Left hindlimb (tissue), 1 donor: ENCODE results near the gene OPRL1.

Source experiments
- DNase-seq: peaks from one replicate; pipeline ENCODE4 v3.0.0-alpha.2; 2018

Gene OPRL1

DNA sequence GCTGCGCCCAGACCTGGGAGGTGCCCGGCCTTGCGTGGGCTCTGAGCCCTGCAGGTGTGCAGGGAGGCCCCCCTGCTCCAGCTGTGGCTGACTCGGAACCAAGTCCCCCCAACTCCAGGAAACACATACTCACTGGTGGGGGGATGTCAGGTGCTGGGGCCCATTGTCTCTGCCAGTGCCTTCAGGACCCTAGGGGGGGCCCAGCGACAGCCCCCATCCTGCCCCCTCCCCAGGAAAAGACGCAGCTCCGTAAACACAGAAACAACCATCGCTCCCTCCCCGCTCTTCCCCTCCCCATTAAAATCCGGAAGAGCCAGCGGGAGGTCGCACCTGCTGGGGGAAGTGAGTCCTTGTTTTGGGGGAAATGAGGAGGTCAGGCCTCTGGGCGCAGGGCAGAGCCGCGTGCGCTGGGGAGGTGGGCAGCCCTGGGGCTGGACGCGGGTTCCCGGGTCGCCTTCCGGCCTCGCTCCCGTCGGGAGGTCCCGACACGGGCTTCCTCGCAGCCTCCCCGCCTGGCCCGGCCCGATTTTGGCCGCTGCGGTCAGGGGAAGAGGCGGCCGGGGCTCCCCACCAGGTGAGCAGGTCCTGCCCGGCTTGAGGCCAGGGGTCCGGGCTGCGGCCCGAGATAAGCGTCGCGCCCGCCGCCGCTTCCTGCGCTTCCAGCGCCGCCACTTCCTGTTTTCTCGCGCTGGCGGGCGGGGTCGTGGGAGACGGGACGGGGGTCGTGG lies 37.7 kb upstream of the OPRL1 start:
- no peak for DNase-seq

DNA sequence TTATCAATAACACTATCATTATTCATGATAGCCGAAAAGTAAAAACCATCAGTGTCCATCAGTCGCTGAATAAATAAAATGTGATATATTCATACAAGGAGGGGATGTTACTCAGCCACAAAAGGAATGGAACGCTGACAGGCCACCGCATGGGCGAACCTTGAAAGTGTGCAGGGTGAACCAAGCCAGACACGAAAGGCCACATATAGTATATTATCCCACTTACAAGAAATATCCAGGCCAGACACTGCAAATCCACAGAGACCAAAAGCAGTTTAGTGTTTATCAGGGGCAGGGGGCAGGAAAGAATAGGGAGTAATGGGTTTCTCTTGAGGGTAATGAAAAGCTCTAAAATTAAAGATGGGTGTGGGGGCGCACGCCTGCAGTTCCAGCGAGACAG lies 36.1 kb upstream of the OPRL1 start:
- DNase-seq, result no peak

GRCh38 chr20:64044484-64045247 lies 35.2 kb upstream of the OPRL1 start:
- DNase-seq, result peak; percentile 41

DNA sequence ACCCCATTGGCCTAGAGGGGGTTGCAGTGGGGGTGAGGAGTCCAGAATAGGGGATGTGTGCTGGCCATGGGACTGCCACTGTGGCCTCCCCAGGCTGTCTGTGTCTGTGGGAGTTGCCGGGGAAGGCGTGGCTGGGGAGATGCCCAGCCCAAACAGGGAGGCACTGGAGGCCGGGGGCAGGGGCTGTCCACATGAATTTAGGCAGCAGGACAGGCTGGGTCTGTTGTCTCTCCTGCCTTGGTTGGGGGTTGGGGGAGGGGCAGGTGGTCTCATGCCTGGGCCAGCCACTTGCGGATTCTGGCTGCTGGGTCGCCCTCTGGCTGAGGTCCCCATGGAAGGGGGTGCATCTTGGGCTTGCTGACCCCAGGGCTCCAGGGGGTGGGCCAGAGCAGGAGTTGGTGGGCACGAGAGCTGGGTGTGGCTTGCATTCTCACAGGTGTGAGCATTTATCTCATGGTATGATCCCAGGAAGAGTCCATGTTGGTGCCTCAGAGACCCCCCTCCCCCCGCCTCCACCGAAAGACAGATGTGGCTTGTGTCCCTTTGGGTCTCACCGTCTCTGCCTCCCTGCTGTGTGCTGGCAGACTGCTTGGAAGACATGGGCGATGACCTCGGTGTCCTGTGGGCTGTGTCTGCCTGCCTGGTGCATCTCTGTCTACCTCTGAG lies 34.4 kb upstream of the OPRL1 start:
- DNase-seq, result peak; percentile 38

DNA sequence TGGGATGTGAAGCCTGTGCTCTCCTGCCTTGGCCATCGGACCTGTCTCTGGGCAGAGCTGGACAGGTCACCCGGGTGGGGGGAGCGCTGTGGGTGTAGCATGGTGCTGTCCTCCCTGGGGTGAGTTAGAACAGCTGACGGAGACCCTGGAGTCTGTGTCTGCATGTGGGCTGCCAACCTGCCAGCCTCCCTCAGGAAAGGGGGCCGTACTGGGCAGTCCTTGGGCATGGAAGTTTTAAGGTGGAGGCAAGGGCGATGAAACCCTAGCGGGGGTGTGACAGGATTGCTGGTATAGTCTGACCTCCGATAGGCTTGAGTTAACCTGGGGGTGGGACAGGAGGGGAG lies 32.9 kb upstream of the OPRL1 start:
- no peak for DNase-seq

DNA sequence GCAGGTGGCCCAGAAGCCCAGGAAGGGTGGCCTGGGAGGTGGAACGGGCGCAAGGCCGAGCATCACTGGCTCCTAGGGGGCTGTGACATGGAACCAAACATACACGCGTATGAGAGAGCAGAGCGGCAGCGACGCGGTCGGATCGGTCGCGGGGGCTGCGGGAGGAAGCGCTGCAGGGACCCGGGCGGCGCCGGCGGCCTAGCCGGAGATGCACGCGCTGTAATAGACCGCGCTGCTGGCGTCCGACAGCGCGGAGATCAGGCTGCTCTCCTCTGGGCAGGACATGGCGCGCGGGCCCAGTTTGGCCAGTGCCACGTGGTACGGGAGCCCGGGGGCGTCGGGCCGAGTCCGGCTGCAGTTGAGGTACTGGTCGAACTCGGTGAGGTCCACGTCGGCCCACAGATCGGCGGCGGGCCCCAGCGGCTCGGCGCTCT lies 31.9 kb upstream of the OPRL1 start:
- DNase-seq, result no peak

- peak; percentile 36 for DNase-seq
Observed at GRCh38 chr20:64048402-64049044, 31.4 kb upstream of the OPRL1 start.

- peak; percentile 61 for DNase-seq
Observed at GRCh38 chr20:64049060-64049877, 30.6 kb upstream of the OPRL1 start, which contains the start of gene SOX18. Gene SOX18, minus strand, starts transcription at chr20:64049639. Its CDS starts 123 bp downstream, at chr20:64049516.

- no peak for DNase-seq
Observed at GRCh38 chr20:64049878-64050260, 30.0 kb upstream of the OPRL1 start.

GRCh38 chr20:64050261-64051032 lies 29.4 kb upstream of the OPRL1 start:
- peak; percentile 32 for DNase-seq

DNA sequence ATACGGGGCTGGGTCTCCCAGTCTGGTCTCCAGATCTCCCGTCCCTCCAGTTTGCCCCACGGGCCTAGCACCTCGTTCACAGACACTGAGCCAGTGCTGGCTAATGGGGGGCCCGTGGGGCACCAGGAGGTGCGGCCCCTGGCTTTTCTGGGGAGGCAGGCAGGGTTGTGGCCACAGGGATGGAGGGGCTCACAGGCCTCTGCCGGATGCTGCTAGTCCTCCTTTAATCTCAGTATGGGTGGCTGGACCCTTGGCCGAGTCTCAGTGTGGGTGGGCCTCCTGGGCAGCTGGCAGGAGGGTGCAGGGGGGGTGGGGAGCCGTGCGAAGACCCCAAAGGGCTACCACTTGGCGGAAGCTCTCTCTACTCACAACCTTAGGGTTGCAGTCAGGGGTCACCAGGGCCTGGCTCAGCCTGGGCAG lies 28.8 kb upstream of the OPRL1 start:
- no peak for DNase-seq

DNA sequence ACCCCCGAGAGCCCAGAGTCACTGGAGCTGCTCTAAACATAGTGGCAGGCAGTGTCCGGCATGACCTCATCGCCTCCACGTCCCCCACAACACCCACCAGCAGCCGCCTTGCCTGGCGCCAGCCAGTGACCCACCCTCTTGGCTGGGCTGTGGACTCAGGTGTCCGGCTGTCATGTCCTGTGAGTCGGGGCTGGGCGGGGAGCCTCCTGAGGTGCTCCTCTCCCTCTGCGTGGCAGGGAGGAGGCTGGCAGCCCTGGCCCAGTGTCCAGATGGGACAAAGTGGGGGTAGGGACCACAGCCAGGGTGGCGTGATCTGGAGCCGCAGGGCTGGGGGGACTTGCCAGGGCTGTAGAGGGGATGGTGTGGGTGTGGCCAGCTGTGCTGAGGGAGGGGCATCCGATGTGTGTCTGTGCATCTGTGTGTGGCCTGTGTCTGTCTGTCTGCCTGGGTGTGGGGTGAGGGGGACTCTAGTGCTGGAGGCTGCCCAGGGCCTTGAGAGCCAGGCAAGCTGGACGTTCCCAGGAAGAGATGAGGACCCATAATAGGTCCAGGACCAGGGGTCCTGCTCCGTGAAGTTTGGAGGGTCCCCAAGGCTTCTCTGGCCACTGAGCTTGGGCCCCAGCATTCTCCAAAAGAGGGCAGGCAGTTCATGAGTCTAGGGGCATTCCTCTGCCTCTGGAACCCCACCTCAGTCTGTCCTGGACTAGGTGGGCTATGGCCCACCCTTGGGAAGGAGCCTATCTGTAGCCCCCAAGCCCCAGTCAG lies 28.1 kb upstream of the OPRL1 start:
- DNase-seq, result peak; percentile 52

DNA sequence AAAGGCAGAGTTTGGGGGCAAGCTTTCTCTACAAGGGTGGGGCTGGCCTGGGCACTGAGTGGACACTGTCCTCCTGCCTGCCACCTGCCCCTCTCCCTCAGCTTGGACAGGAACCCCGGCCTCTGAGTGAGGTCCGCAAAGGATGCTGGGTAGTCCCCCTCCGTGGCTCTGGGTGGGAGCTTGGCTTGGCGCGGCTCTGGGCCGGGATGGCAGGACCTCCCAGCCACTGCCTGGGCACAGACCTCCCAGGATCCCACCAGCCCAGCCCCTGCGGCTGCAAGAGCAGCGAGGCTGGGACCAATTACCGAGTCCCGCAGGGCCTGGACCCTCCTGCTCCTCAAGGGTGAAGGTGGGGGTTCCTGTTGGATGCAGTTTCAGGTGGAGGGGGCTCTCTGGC lies 27.6 kb upstream of the OPRL1 start:
- no peak for DNase-seq

DNA sequence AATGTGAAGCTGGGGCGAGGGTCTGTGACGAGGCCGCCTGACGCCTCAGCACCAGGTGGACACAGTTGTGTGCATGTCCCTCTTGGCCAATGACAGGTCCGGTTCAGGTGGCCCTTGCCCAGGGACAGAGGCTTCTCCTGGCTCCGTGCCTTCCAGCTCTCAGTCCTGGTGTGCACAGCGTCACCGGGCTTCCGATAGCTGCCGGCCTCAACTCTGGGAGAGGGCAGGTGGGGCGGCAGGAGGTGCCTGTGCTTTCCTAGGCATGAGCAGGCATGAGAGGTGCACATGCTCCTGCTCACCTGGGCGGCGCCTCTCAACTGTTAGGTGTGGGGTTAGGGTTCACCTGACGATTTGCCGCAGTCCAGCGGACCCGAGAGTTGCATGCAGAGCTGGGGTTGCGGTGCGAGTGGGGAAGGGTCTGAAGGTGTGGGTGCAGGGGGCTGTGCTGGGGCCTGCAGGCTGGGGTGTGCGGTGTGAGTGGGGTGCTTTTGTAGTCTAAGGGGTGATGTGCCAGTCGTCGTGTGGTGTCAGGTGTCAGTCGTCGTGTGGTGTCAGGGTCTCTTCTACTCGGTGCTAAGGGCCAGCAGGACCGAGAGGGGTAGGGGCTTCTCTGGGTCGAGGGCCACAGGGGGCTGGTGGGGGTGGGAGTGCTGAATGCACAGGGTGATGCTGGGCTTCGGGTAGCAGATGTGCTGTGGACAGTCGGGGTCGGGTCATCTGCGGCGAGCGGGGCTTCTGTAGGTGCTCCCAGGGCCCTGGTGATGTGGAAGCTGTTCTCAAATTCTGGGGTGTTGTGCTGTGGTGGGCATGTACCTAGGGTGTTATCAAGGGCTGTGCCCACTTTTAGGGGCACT lies 26.7 kb upstream of the OPRL1 start:
- no peak for DNase-seq

DNA sequence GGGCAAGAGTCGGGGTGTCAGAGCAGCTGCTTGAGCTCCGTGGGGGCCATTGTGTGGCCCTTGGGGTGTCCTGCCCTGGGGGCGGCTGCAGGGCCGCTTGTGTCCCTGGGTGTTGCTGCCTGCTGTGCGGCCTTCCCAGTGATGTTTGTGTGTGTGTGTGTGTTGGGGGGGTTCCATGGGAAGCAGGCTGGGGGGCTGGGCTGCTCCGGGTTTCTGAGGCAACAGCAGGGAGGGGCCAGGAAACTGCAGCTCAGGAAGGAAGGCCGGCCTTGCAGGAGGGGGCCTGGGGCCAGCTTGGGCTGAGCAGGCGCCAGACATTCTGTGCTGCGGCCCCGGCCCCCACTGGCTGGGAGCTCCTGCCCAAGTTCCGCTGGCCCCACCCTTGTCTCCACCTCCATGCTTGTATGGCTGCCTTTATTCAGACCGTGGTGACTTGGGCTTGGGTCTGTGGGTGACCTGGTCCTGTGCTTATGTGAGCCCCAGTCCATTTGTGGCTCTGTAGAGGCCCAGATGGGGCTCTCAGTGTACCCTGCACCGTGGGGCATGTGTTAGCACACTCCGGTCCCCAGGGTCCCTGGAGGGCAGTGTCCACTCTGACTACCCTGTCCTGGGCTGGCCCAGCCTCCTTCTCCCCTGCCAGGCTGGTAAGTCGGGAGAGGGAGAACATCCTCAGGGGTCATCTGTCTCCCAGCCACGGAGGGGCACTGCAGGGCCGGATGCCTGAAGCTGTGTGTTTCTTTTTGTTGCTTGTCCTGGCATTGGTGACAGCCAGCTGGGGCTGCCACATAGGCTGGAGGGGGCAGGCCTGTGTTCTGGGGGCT lies 25.8 kb upstream of the OPRL1 start:
- DNase-seq, result peak; percentile 82

GRCh38 chr20:64055396-64055892 lies 24.4 kb upstream of the OPRL1 start:
- no peak for DNase-seq

- no peak for DNase-seq
Observed at GRCh38 chr20:64055893-64056638, 23.8 kb upstream of the OPRL1 start.

- DNase-seq, result no peak
Observed at GRCh38 chr20:64056639-64056888, 23.3 kb upstream of the OPRL1 start.
